ENCODE measurements around the gene MSMB. TPM values are rescaled to one million over a fixed set of nuclear protein-coding genes. Genes with fewer than 3 reads are reported as not detected.
"Not testable (repeated sequence)": the region's sequence is repeated elsewhere in the genome, so short reads cannot be mapped to it uniquely, and the experiment has no call there.

The MSMB gene
- total RNA-seq, 1 donor from 2014 or later: not detected

DNA sequence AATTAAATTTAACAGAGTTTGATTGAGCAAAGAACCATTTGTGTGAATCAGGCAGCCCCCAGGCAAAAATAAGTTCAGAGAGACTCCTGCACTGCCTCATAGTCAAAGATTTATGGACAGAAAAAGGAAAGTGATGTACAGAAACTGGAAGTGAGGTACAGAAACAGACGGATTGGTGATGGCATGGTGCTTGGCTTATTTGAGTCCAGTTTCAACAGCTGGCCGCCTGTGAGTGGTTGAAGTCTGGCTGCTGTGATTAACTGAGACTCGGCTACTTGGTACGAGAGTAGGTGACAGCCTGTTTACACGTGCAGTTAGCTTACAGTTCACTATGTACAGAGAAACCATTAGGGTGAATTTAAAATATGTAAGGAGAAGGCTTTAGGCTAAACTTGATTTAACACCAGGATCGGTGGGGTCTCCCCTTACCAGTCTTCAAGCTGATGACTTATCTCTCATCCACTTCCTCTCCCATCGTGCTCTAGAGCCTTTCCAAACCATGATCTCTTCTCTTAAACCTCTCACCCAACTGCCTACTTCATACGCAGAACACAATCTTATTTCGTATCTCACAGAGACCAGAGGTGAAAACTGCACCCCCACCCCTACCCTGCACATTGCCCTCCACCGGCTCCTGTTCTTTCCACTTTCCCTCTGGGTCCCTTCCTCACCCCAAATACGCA lies 5.0 kb upstream of the MSMB start:
- Mint-ChIP-seq H3K4me3 (no peak overlapping the region), H3K27ac (no peak overlapping the region), H3K4me1 (no peaks in the 10 kb centered on the region), H3K36me3 (ENCODE audit: low read depth) (no peaks in the 10 kb centered on the region), H3K9me3 (no peaks in the 10 kb centered on the region), H3K27me3 (peaks cover 6% of the 10 kb centered on the region)
- ChIA-PET CTCF (no interaction called here), POLR2A (no interaction called here)
- DNase-seq (no peak), ATAC-seq (ENCODE audit: low read depth) (no peak)
- intact Hi-C loops (cut with micrococcal nuclease): no loop called here
- no peak for TF ChIP-seq CTCF (IDR thresholded peaks at IDR 0.05)

- ATAC-seq (ENCODE audit: low read depth); H3K9me3 Mint-ChIP-seq; H3K27me3 Mint-ChIP-seq; H3K4me3 Mint-ChIP-seq; DNase-seq; H3K27ac Mint-ChIP-seq; intact Hi-C loops (cut with micrococcal nuclease); CTCF ChIA-PET; H3K4me1 Mint-ChIP-seq; POLR2A ChIA-PET; H3K36me3 Mint-ChIP-seq (ENCODE audit: low read depth): not testable (repeated sequence)
These were observed 3.4 kb upstream of the MSMB start for GRCh38 chr10:46049497-46049831.

DNA sequence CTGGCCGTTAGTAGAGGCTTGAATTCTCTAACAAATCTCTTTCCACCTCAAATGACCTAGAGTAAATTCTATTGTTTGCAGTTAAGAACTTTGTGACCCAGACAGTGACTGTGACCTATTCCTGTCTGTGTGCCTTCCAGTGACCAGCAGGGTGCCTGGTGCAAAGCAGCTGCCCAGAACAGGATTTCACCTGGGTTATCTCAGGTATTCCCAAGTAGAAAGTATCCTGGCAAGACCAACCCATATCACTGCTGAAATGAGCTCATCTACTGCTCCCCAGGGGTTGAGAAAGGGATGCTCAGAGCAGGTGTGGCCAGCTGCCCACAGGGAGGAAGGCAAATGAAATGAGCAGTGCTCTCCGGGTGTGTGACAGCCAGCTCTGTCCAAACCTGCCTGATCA lies 2.1 kb upstream of the MSMB start:
- ATAC-seq (ENCODE audit: low read depth): no peak
- POLR2A ChIA-PET: no interaction called here
- H3K36me3 Mint-ChIP-seq (ENCODE audit: low read depth): no peaks in the 10 kb centered on the region
- H3K9me3 Mint-ChIP-seq: no peaks in the 10 kb centered on the region
- H3K4me1 Mint-ChIP-seq: no peaks in the 10 kb centered on the region
- no peak overlapping the region for H3K27ac Mint-ChIP-seq
- H3K4me3 Mint-ChIP-seq: no peak overlapping the region
- intact Hi-C loops (cut with micrococcal nuclease): no loop called here
- no peak for TF ChIP-seq CTCF (IDR thresholded peaks at IDR 0.05)
- CTCF ChIA-PET: no interaction called here
- DNase-seq: no peak
- peaks cover 6% of the 10 kb centered on the region for H3K27me3 Mint-ChIP-seq

DNA sequence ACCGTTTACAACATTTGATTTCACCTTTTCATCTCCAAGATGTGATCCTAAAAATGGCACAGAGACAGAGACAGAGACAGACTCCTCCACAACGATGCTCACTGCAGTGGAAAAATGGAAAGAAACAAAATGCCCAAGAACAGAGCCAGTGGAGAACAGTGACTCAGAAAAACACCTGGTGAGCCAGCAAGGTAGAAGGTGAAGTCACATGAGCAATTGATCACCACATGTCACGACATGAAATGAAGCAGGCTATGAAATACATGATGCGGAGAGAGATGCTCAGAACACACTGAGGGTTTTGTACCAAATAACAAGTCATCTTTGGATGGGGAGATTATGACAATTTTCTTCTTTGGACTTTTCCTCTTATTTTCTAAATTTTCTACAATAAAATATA lies 3.5 kb downstream of the MSMB start:
- no peak overlapping the region for H3K4me3 Mint-ChIP-seq
- ATAC-seq (ENCODE audit: low read depth): no peak
- no peak for DNase-seq
- no peaks in the 10 kb centered on the region for H3K27me3 Mint-ChIP-seq
- H3K9me3 Mint-ChIP-seq: no peaks in the 10 kb centered on the region
- no peaks in the 10 kb centered on the region for H3K36me3 Mint-ChIP-seq (ENCODE audit: low read depth)
- no peaks in the 10 kb centered on the region for H3K4me1 Mint-ChIP-seq
- POLR2A ChIA-PET: no interaction called here
- H3K27ac Mint-ChIP-seq: no peak overlapping the region
- intact Hi-C loops (cut with micrococcal nuclease): no loop called here
- TF ChIP-seq CTCF (IDR thresholded peaks at IDR 0.05): no peak
- CTCF ChIA-PET: no interaction called here

DNA sequence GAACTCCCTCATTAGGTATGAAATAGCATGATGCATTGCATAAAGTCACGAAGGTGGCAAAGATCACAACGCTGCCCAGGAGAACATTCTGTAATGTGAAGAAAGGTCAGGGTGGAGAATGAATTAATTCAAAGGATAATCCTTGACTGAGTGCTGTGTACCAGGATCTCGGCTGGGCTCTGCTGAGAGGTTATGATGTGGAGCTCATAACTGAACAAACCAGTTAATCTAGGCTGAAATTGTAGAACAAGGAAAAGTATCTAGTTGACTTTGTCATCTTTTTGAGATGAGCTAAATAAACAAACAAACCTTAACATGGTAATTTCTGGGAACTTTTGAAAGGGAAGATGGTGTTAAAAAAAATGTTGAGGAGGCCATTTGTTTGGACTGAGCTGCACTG lies 6.1 kb downstream of the MSMB start:
- no peak for ATAC-seq (ENCODE audit: low read depth)
- intact Hi-C loops (cut with micrococcal nuclease): no loop called here
- no peak overlapping the region for H3K4me3 Mint-ChIP-seq
- no peaks in the 10 kb centered on the region for H3K36me3 Mint-ChIP-seq (ENCODE audit: low read depth)
- no peaks in the 10 kb centered on the region for H3K27me3 Mint-ChIP-seq
- TF ChIP-seq CTCF (IDR thresholded peaks at IDR 0.05): no peak
- CTCF ChIA-PET: no interaction called here
- POLR2A ChIA-PET: no interaction called here
- H3K9me3 Mint-ChIP-seq: no peaks in the 10 kb centered on the region
- H3K4me1 Mint-ChIP-seq: no peaks in the 10 kb centered on the region
- DNase-seq: no peak
- no peak overlapping the region for H3K27ac Mint-ChIP-seq
